IMR-90 (cell line): ENCODE data around the gene SNX5. TPM values are rescaled to one million over a fixed set of nuclear protein-coding genes. Genes with fewer than 3 reads are reported as not detected.

Source experiments
- ATAC-seq: fragments of 200-7000 bp; cut with Tn5 transposase; 2 replicates; pipeline ENCODE4 v1.9.1; 2020; ENCODE audit warnings: low read depth, mild to moderate bottlenecking, moderate library complexity
- BruUV-seq: library from RNA; stranded (reverse); fragments of 400-500 nt; replicated peaks from 2 replicates; lab custom pipeline; 2021; lab: Mats Ljungman, UMichigan
- CTCF ChIA-PET: fragments of 300-600 bp; formaldehyde crosslinking; extraction: SDS; loops from one replicate; lab custom pipeline; 2021; ENCODE audit warnings: antibody characterized with exemption; lab: Yijun Ruan, JAX
- POLR2A ChIA-PET: fragments of 300-600 bp; sonication (Branson Sonifier 250); formaldehyde crosslinking; loops from one replicate; lab custom pipeline; 2022; ENCODE audit warnings: antibody characterized with exemption; ENCODE audit not compliant: unreplicated experiment; lab: Charles Lee
- DNase-seq: peaks from one replicate; pipeline ENCODE4 v3.0.0; 2013
- H2AFZ ChIP-seq: replicated peaks from 2 replicates; pipeline ENCODE3; 2013; ENCODE audit warnings: low read length, mild to moderate bottlenecking; ENCODE audit not compliant: poor library complexity
- H2AK5ac ChIP-seq: 2 replicates; pipeline ENCODE4 v1.6.1; 2013; ENCODE audit warnings: low read depth, low read length, inconsistent platforms
- H2AK9ac ChIP-seq: replicated peaks from 2 replicates; pipeline ENCODE3; 2013; ENCODE audit warnings: mild to moderate bottlenecking, low read depth, low read length, moderate library complexity; ENCODE audit not compliant: poor library complexity
- H2BK120ac ChIP-seq: 2 replicates; pipeline ENCODE4 v1.6.1; 2013; ENCODE audit warnings: low read depth, low read length, inconsistent platforms
- H2BK15ac ChIP-seq: 3 replicates; pipeline ENCODE4 v1.6.1; 2013; ENCODE audit warnings: low read depth, low read length, inconsistent platforms
- H2BK20ac ChIP-seq: 2 replicates; pipeline ENCODE4 v1.6.1; 2013; ENCODE audit warnings: low read depth, mild to moderate bottlenecking, inconsistent platforms, low read length, moderate library complexity
- H2BK5ac ChIP-seq: 2 replicates; pipeline ENCODE4 v1.6.1; 2013; ENCODE audit warnings: mild to moderate bottlenecking, low read depth, low read length, inconsistent platforms; ENCODE audit not compliant: poor library complexity, severe bottlenecking
- H3K14ac ChIP-seq: replicated peaks from 2 replicates; pipeline ENCODE4 v1.6.1; 2013; ENCODE audit warnings: low read depth, low read length, inconsistent platforms
- H3K18ac ChIP-seq: 2 replicates; pipeline ENCODE4 v1.6.1; 2013; ENCODE audit warnings: low read depth, low read length, control low read depth
- H3K23ac ChIP-seq: 2 replicates; pipeline ENCODE4 v1.6.1; 2013; ENCODE audit warnings: low read depth, low read length, inconsistent platforms
- H3K27ac ChIP-seq: 2 replicates; pipeline ENCODE4 v1.5.1; 2013; ENCODE audit warnings: mild to moderate bottlenecking, control low read depth, low read length; ENCODE audit not compliant: insufficient read depth
- H3K27me3 ChIP-seq: 2 replicates; pipeline ENCODE4 v1.6.1; 2013; ENCODE audit warnings: low read length; ENCODE audit not compliant: control insufficient read depth, insufficient read depth
- H3K36me3 ChIP-seq: 2 replicates; pipeline ENCODE4 v1.6.1; 2013; ENCODE audit warnings: low read length, mixed read lengths; ENCODE audit not compliant: control insufficient read depth, insufficient read depth
- H3K4ac ChIP-seq: 2 replicates; pipeline ENCODE4 v1.6.1; 2013; ENCODE audit warnings: low read depth, low read length, inconsistent platforms
- H3K4me1 ChIP-seq: 2 replicates; pipeline ENCODE4 v1.6.1; 2013; ENCODE audit warnings: low read length, mixed read lengths; ENCODE audit not compliant: control insufficient read depth, insufficient read depth
- H3K4me2 ChIP-seq: 2 replicates; pipeline ENCODE4 v1.6.1; 2013; ENCODE audit warnings: low read depth, mild to moderate bottlenecking, control low read depth, low read length, moderate library complexity
- H3K4me3 ChIP-seq: 2 replicates; pipeline ENCODE4 v1.5.1; 2013; ENCODE audit warnings: low read depth, mild to moderate bottlenecking, control low read depth, low read length, moderate library complexity; ENCODE audit not compliant: insufficient read depth
- H3K56ac ChIP-seq: 2 replicates; pipeline ENCODE4 v1.6.1; 2013; ENCODE audit warnings: low read length, inconsistent platforms; ENCODE audit not compliant: insufficient read depth; ENCODE audit errors: extremely low read depth
- H3K79me1 ChIP-seq, 2 experiments: 2 replicates each; pipeline ENCODE4 v1.6.1; 2013; ENCODE audit warnings: low read length in 2 of 2, inconsistent platforms in 1 of 2, low read depth in 1 of 2
- H3K9ac ChIP-seq: 2 replicates; pipeline ENCODE4 v1.6.1; 2013; ENCODE audit warnings: low read depth, low read length, control low read depth
- H3K9me1 ChIP-seq: 2 replicates; pipeline ENCODE4 v1.6.1; 2013; ENCODE audit warnings: low read length, inconsistent platforms; ENCODE audit not compliant: insufficient read depth
- H3K9me3 ChIP-seq: 2 replicates; pipeline ENCODE4 v1.6.1; 2013; ENCODE audit warnings: low read length; ENCODE audit not compliant: control insufficient read depth, insufficient read depth
- H4K20me1 ChIP-seq: 2 replicates; pipeline ENCODE4 v1.6.1; 2013; ENCODE audit warnings: low read length, inconsistent platforms; ENCODE audit not compliant: insufficient read depth
- H4K5ac ChIP-seq: 2 replicates; pipeline ENCODE4 v1.6.1; 2013; ENCODE audit warnings: mild to moderate bottlenecking, low read depth, low read length, control low read depth
- H4K8ac ChIP-seq, 2 experiments: 2 replicates each; pipeline ENCODE4 v1.6.1; 2013; ENCODE audit warnings: low read depth in 2 of 2, low read length in 2 of 2, control low read depth in 1 of 2, inconsistent platforms in 1 of 2
- H4K91ac ChIP-seq: 2 replicates; pipeline ENCODE4 v1.6.1; 2013; ENCODE audit warnings: low read depth, low read length, inconsistent platforms; ENCODE audit not compliant: insufficient read depth
- BHLHE40 ChIP-seq: fragments of 150-350 bp; IDR thresholded peaks from 2 replicates; pipeline ENCODE4 v1.6.1; 2016; ENCODE audit warnings: mild to moderate bottlenecking, low read depth, low read length
- CTCF ChIP-seq: conservative IDR thresholded peaks from 2 replicates; pipeline ENCODE4 v1.5.1; 2012; ENCODE audit warnings: mild to moderate bottlenecking, low read depth, low read length, improper control_type of control experiment
- MXI1 ChIP-seq: IDR thresholded peaks from 2 replicates; pipeline ENCODE4 v1.6.1; 2012; ENCODE audit warnings: low read depth, mild to moderate bottlenecking, low read length, moderate library complexity, borderline replicate concordance
- RAD21 ChIP-seq: IDR thresholded peaks from 2 replicates; pipeline ENCODE4 v1.6.1; 2012; ENCODE audit warnings: low read length, improper control_type of control experiment
- RCOR1 ChIP-seq: IDR thresholded peaks from 2 replicates; pipeline ENCODE4 v1.6.1; 2012; ENCODE audit warnings: mild to moderate bottlenecking, low read length, improper control_type of control experiment; ENCODE audit not compliant: insufficient replicate concordance
- SMC3 ChIP-seq: fragments of 150-350 bp; IDR thresholded peaks from 2 replicates; pipeline ENCODE4 v1.6.1; 2016; ENCODE audit warnings: low read depth, mild to moderate bottlenecking, antibody characterized with exemption, low read length, moderate library complexity
- USF2 ChIP-seq: fragments of 150-350 bp; IDR thresholded peaks from 2 replicates; pipeline ENCODE4 v1.6.1; 2017; ENCODE audit warnings: mild to moderate bottlenecking, antibody characterized with exemption, low read length, low read depth
- WGBS, 2 experiments: methylation state at CpG; one replicate each; pipeline versions ENCODE4 v1.1.5 to v1.1.7; 2013; ENCODE audit warnings: missing lambda C conversion rate in 2 of 2; ENCODE audit not compliant: insufficient read length in 1 of 2; ENCODE audit errors: extremely low coverage in 2 of 2; 5-methylcytosine and 5-hydroxymethylcytosine counted together
- dilution Hi-C: fragments of 300-500 bp; cut with HindIII; formaldehyde crosslinking; loops from one replicate; pipeline ENCODE4 v1.14.3; 2018; ENCODE audit warnings: low sequenced_read_pairs; ENCODE audit not compliant: unreplicated experiment
- in situ Hi-C: fragments of 300-500 bp; cut with MboI; formaldehyde crosslinking; loops from 3 replicates; pipeline ENCODE4 v1.14.3; 2019; ENCODE audit warnings: low sequenced_read_pairs, inconsistent platforms, mixed read lengths
- intact Hi-C: fragments of 100-400 bp; cut with micrococcal nuclease; formaldehyde crosslinking; loops from 2 replicates; pipeline ENCODE4 v1.10.0; 2022
- polyA plus RNA-seq, 3 experiments: library from polyadenylated mRNA; depleted of rRNA; stranded (reverse); fragments of >200 nt; gene quantifications; 2 replicates each; pipeline ENCODE4 v1.2.3, GENCODE V29; 2012; ENCODE audit warnings: low replicate concordance in 1 of 3
- total RNA-seq: library from RNA; depleted of rRNA; stranded (reverse); fragments of >200 nt; gene quantifications from 2 replicates; pipeline ENCODE4 v1.2.3, GENCODE V29; 2012

SNX5 gene
- total and polyA plus RNA-seq, 2 of the 4 experiments (the other 2 are of a cell fraction), result 65.4 to 92.8 TPM

- TF ChIP-seq RAD21 (no peak), SMC3 (no peak), BHLHE40 (no peak)
Observed at GRCh38 chr20:17956099-17956685, 12.4 kb downstream of the SNX5 start (continued).

- no peaks in the 10 kb centered on the region for H3K27me3 ChIP-seq
- no peak overlapping the region for H3K4ac ChIP-seq
- H3K18ac ChIP-seq, result no peak overlapping the region
- H2AK9ac ChIP-seq, result no peak overlapping the region
- no peak overlapping the region for H3K23ac ChIP-seq
- no CpG with 5 or more reads among the region's 3 CpGs for WGBS, 2 experiments
- no peak overlapping the region for H3K4me3 ChIP-seq
- no peak overlapping the region for H2BK20ac ChIP-seq
- H3K14ac ChIP-seq, result no peak overlapping the region; the same call in 1 of the 2 replicates
- H3K9ac ChIP-seq, result no peak overlapping the region
- H4K20me1 ChIP-seq, result peaks cover 69% of the 10 kb centered on the region
- TF ChIP-seq CTCF (no peak), RCOR1 (no peak), USF2 (no peak), MXI1 (no peak)
- H3K79me1 ChIP-seq, result peaks cover 28 to 74% of the 10 kb centered on the region in 2 experiments
- BruUV-seq, result no TSS peak
- CTCF ChIA-PET, result interaction anchor here (1.2 kb wide), 1 partner anchor 17 kb away, joined by 3 read pairs; no protein-coding TSS in a partner anchor
- no peak overlapping the region for H3K27ac ChIP-seq
- no peak overlapping the region for H3K4me2 ChIP-seq
- no peak overlapping the region for H4K8ac ChIP-seq
- peaks cover 46% of the 10 kb centered on the region for H3K36me3 ChIP-seq
- no peak overlapping the region for H4K91ac ChIP-seq
- ATAC-seq (no peak), DNase-seq (no peak)
- H4K5ac ChIP-seq, result no peak overlapping the region
- intact Hi-C loops (loop anchor here (5.0 kb wide), 1 partner anchor 322 kb away; no protein-coding TSS in a partner anchor), dilution Hi-C loops (no loop called here), in situ Hi-C loops (no loop called here)
- peaks cover 16% of the 10 kb centered on the region for H3K9me1 ChIP-seq
- no peak overlapping the region for H2AFZ ChIP-seq
- H2BK120ac ChIP-seq, result no peak overlapping the region
- H3K9me3 ChIP-seq, result no peaks in the 10 kb centered on the region
- POLR2A ChIA-PET, result no interaction called here
- no peak overlapping the region for H2AK5ac ChIP-seq
- no peak overlapping the region for H2BK15ac ChIP-seq
- peaks cover 19% of the 10 kb centered on the region for H3K4me1 ChIP-seq
- H2BK5ac ChIP-seq, result no peak overlapping the region
- H3K56ac ChIP-seq, result no peak overlapping the region
Observed at GRCh38 chr20:17955302-17955701, 13.3 kb downstream of the SNX5 start.
